OCI-LY1 (cell line): ENCODE data around the gene ATAD3A.

Experiments used
- H2AFZ ChIP-seq: fragments of 200-600 bp; sonication (generic), shearing (Covaris generic); 2 replicates; pipeline ENCODE4 v1.6.0; 2014; ENCODE audit warnings: antibody characterized with exemption, mild to moderate bottlenecking, low read length
- H3F3A ChIP-seq: fragments of 200-600 bp; sonication (generic), shearing (Covaris generic); 2 replicates; pipeline ENCODE4 v1.6.0; 2014; ENCODE audit warnings: mild to moderate bottlenecking, antibody characterized with exemption, low read length, moderate library complexity; ENCODE audit not compliant: insufficient read depth
- H3K27ac ChIP-seq: fragments of 200-600 bp; sonication (generic); 2 replicates; pipeline ENCODE4 v1.5.1; 2014; ENCODE audit warnings: low read length, mixed run types, mild to moderate bottlenecking, low read depth; ENCODE audit not compliant: poor library complexity, severe bottlenecking
- H3K27me3 ChIP-seq: fragments of 200-600 bp; sonication (generic); 2 replicates; pipeline ENCODE4 v1.6.0; 2014; ENCODE audit warnings: antibody characterized with exemption, mild to moderate bottlenecking, low read length, moderate library complexity; ENCODE audit not compliant: insufficient read depth
- H3K36me3 ChIP-seq: fragments of 200-600 bp; sonication (generic); 2 replicates; pipeline ENCODE4 v1.6.1; 2014; ENCODE audit warnings: mild to moderate bottlenecking, antibody characterized with exemption, low read length, moderate library complexity, mixed read lengths; ENCODE audit not compliant: insufficient read depth
- H3K4me1 ChIP-seq: fragments of 200-600 bp; sonication (generic); 2 replicates; pipeline ENCODE4 v1.5.1; 2014; ENCODE audit warnings: mild to moderate bottlenecking, low read length, moderate library complexity; ENCODE audit not compliant: insufficient read depth, severe bottlenecking
- H3K4me2 ChIP-seq: fragments of 200-600 bp; sonication (generic), shearing (Covaris generic); 2 replicates; pipeline ENCODE4 v1.6.1; 2014; ENCODE audit warnings: low read length
- H3K4me3 ChIP-seq: fragments of 200-600 bp; sonication (generic); 2 replicates; pipeline ENCODE4 v1.5.1; 2014; ENCODE audit warnings: low read length, low read depth, mild to moderate bottlenecking, mixed read lengths; ENCODE audit not compliant: poor library complexity, severe bottlenecking
- H3K79me2 ChIP-seq: fragments of 200-600 bp; shearing (Covaris generic); 2 replicates; pipeline ENCODE4 v1.6.1; 2016; ENCODE audit warnings: mixed run types, low read length, mixed read lengths; ENCODE audit not compliant: insufficient read depth
- H3K9ac ChIP-seq: fragments of 200-600 bp; sonication (generic), shearing (Covaris generic); 2 replicates; pipeline ENCODE4 v1.6.1; 2014; ENCODE audit warnings: mild to moderate bottlenecking, low read length, mixed read lengths
- H3K9me2 ChIP-seq: fragments of 200-600 bp; sonication (generic), shearing (Covaris generic); 2 replicates; pipeline ENCODE4 v1.6.1; 2014; ENCODE audit warnings: low read depth, mild to moderate bottlenecking, low read length, mixed read lengths
- H3K9me3 ChIP-seq: fragments of 200-600 bp; shearing (Covaris generic); 2 replicates; pipeline ENCODE4 v1.6.1; 2014; ENCODE audit warnings: low read length, mixed read lengths
- H4K20me1 ChIP-seq: fragments of 200-600 bp; sonication (generic), shearing (Covaris generic); 2 replicates; pipeline ENCODE4 v1.6.0; 2016; ENCODE audit warnings: mild to moderate bottlenecking, low read length; ENCODE audit not compliant: insufficient read depth
- CTCF ChIP-seq: fragments of 200-600 bp; sonication (generic), shearing (Covaris generic); IDR thresholded peaks from 2 replicates; pipeline ENCODE4 v1.5.1; 2017; ENCODE audit warnings: mild to moderate bottlenecking, antibody characterized with exemption, low read length, moderate library complexity, mixed read lengths
- EZH2 ChIP-seq: fragments of 200-600 bp; sonication (generic), shearing (Covaris generic); IDR thresholded peaks from 2 replicates; pipeline ENCODE4 v1.8.0; 2017; ENCODE audit warnings: borderline replicate concordance, mixed run types, mild to moderate bottlenecking, antibody characterized with exemption, low read length, moderate library complexity, mixed read lengths

The ATAD3A gene

GRCh38 chr1:1547476-1547875 is 35.5 kb downstream of the ATAD3A start:
- Histone ChIP-seq H3K9me3 (no peaks in the 10 kb centered on the region), H3K9me2 (no peaks in the 10 kb centered on the region), H3K36me3 (peaks cover 10% of the 10 kb centered on the region), H3F3A (no peaks in the 10 kb centered on the region), H2AFZ (no peak overlapping the region), H3K27me3 (no peaks in the 10 kb centered on the region), H3K4me2 (no peak overlapping the region), H3K9ac (no peak overlapping the region), H3K79me2 (no peaks in the 10 kb centered on the region), H3K4me3 (no peak overlapping the region), H4K20me1 (no peaks in the 10 kb centered on the region), H3K4me1 (no peaks in the 10 kb centered on the region), H3K27ac (no peak overlapping the region)
- TF ChIP-seq CTCF (no peak), EZH2 (no peak)

GRCh38 chr1:1548591-1548990 is 36.6 kb downstream of the ATAD3A start:
- no peaks in the 10 kb centered on the region for H3K27me3 ChIP-seq
- no peaks in the 10 kb centered on the region for H3K9me3 ChIP-seq
- peaks cover 2% of the 10 kb centered on the region; the same call in 1 of the 2 replicates for H3K36me3 ChIP-seq
- no peaks in the 10 kb centered on the region for H3K79me2 ChIP-seq
- no peak overlapping the region for H2AFZ ChIP-seq
- no peaks in the 10 kb centered on the region for H3F3A ChIP-seq
- no peak for TF ChIP-seq CTCF
- no peak for TF ChIP-seq EZH2
- H3K9ac ChIP-seq: no peak overlapping the region
- no peak overlapping the region for H3K4me3 ChIP-seq
- H3K4me1 ChIP-seq: no peaks in the 10 kb centered on the region
- no peak overlapping the region for H3K4me2 ChIP-seq
- no peaks in the 10 kb centered on the region for H4K20me1 ChIP-seq
- no peak overlapping the region for H3K27ac ChIP-seq
- no peaks in the 10 kb centered on the region for H3K9me2 ChIP-seq

- no peaks in the 10 kb centered on the region for H3K27me3 ChIP-seq
- H3F3A ChIP-seq: no peaks in the 10 kb centered on the region
- H3K4me1 ChIP-seq: no peaks in the 10 kb centered on the region
- H2AFZ ChIP-seq: no peak overlapping the region
- no peak overlapping the region for H3K9ac ChIP-seq
- no peaks in the 10 kb centered on the region; the same call in 1 of the 2 replicates for H3K36me3 ChIP-seq
- no peak overlapping the region for H3K4me3 ChIP-seq
- TF ChIP-seq EZH2 (no peak), CTCF (no peak)
- H3K4me2 ChIP-seq: no peak overlapping the region
- no peaks in the 10 kb centered on the region for H4K20me1 ChIP-seq
- no peaks in the 10 kb centered on the region for H3K9me2 ChIP-seq
- no peaks in the 10 kb centered on the region for H3K9me3 ChIP-seq
- no peaks in the 10 kb centered on the region for H3K79me2 ChIP-seq
- H3K27ac ChIP-seq: no peak overlapping the region
These were observed 38.1 kb downstream of the ATAD3A start for GRCh38 chr1:1550087-1550486.
